NCI-H146 (cell line): ENCODE data around the gene GASK1A.
A peak's percentile ranks its signal among the peaks of the same experiment; 100 is the strongest.

Experiments used
- DNase-seq: peaks from one replicate; lab custom pipeline; 2025; lab: John Stamatoyannopoulos, UW

The GASK1A gene

GRCh38 chr3:43090238-43090637 lies 111.1 kb downstream of the GASK1A start:
- DNase-seq = no peak

- no peak for DNase-seq
Observed at GRCh38 chr3:43091481-43091880, 112.4 kb downstream of the GASK1A start.

- no peak for DNase-seq
Observed at GRCh38 chr3:43093006-43093405, 113.9 kb downstream of the GASK1A start.

- DNase-seq = no peak
Observed at GRCh38 chr3:43093974-43094373, 114.9 kb downstream of the GASK1A start.

- DNase-seq = no peak
Observed at GRCh38 chr3:43094381-43094780, 115.3 kb downstream of the GASK1A start.

- DNase-seq = peak; percentile 40
Observed at GRCh38 chr3:43094851-43095250, 115.7 kb downstream of the GASK1A start.

- no peak for DNase-seq
Observed at GRCh38 chr3:43095370-43095769, 116.3 kb downstream of the GASK1A start.

- DNase-seq = no peak
Observed at GRCh38 chr3:43096761-43097160, 117.7 kb downstream of the GASK1A start.

- no peak for DNase-seq
Observed at GRCh38 chr3:43097400-43098080, 118.4 kb downstream of the GASK1A start.

- DNase-seq = no peak
Observed at GRCh38 chr3:43098761-43099160, 119.7 kb downstream of the GASK1A start.

- peak; percentile 58 for DNase-seq
Observed at GRCh38 chr3:43102773-43103480, 123.8 kb downstream of the GASK1A start.

- no peak for DNase-seq
Observed at GRCh38 chr3:43104039-43104438, 124.9 kb downstream of the GASK1A start.

GRCh38 chr3:43104660-43105595 lies 125.8 kb downstream of the GASK1A start:
- DNase-seq = no peak

GRCh38 chr3:43105596-43106292 lies 126.6 kb downstream of the GASK1A start, which contains the start of gene POMGNT2:
TSS of gene POMGNT2 (minus strand) at chr3:43106079. CDS start at chr3:43081431, 24,648 bp downstream.
- DNase-seq = peak; percentile 77

- no peak for DNase-seq
Observed at GRCh38 chr3:43106293-43106628, 127.2 kb downstream of the GASK1A start.
